GM12892 (cell line): ENCODE results near the gene PRDM13.

Source experiments
- POLR2A ChIP-seq: IDR thresholded peaks from 2 replicates; pipeline ENCODE4 v1.6.1; 2011; ENCODE audit warnings: low read depth, low read length, control low read depth
- POLR2AphosphoS5 ChIP-seq: IDR thresholded peaks from 2 replicates; pipeline ENCODE4 v1.6.1; 2011; ENCODE audit warnings: low read depth, low read length, control low read depth
- TAF1 ChIP-seq: IDR thresholded peaks from 2 replicates; pipeline ENCODE4 v1.6.1; 2011; ENCODE audit warnings: low read depth, mild to moderate bottlenecking, control low read depth, low read length, borderline replicate concordance

GRCh38 chr6:99573980-99574617 lies 32.5 kb upstream of the PRDM13 start:
- TF ChIP-seq POLR2A (no peak), POLR2AphosphoS5 (no peak), TAF1 (no peak)
